CD4-positive, alpha-beta memory T cell (primary cell): ENCODE data around the gene TNFRSF11A. TPM values are rescaled to one million over a fixed set of nuclear protein-coding genes. Genes with fewer than 3 reads are reported as not detected.

Source experiments
- CTCF ChIA-PET: fragments of 350-600 bp; sonication (Branson Sonifier 250); formaldehyde crosslinking; loops from one replicate; lab custom pipeline; 2021; ENCODE audit warnings: inconsistent platforms; ENCODE audit not compliant: partially characterized antibody; lab: Charles Lee
- POLR2A ChIA-PET: fragments of 350-600 bp; sonication (Branson Sonifier 250); formaldehyde crosslinking; loops from one replicate; lab custom pipeline; 2021; ENCODE audit not compliant: partially characterized antibody; lab: Charles Lee
- DNase-seq, 5 donors: peaks; one replicate each; pipeline versions ENCODE4 v3.0.0 to v3.0.0-alpha.2; 2020 to 2022; ENCODE audit warnings: mixed read lengths in 1 of 5
- H3K27ac ChIP-seq: one replicate; pipeline ENCODE4 v1.7.0; 2013; ENCODE audit warnings: low read depth, low read length
- H3K27me3 ChIP-seq: 2 replicates; pipeline ENCODE4 v1.7.0; 2013; ENCODE audit warnings: mild to moderate bottlenecking, low read length, moderate library complexity; ENCODE audit not compliant: insufficient read depth
- H3K36me3 ChIP-seq: 2 replicates; pipeline ENCODE4 v1.7.0; 2013; ENCODE audit warnings: mild to moderate bottlenecking, low read length, moderate library complexity; ENCODE audit not compliant: insufficient read depth
- H3K4me1 ChIP-seq: 2 replicates; pipeline ENCODE4 v1.7.0; 2013; ENCODE audit warnings: mild to moderate bottlenecking, low read length, moderate library complexity; ENCODE audit not compliant: insufficient read depth
- H3K4me3 ChIP-seq, 2 donors: one replicate each; pipeline ENCODE4 v1.7.0; 2013; ENCODE audit warnings: low read length in 2 of 2, mild to moderate bottlenecking in 1 of 2
- H3K9me3 ChIP-seq, 2 donors: one replicate each; pipeline ENCODE4 v1.7.0; 2013; ENCODE audit warnings: low read length in 2 of 2, control low read depth in 1 of 2; ENCODE audit not compliant: control insufficient read depth in 1 of 2
- H3K27ac Mint-ChIP-seq, 7 donors: one replicate each; pipeline ENCODE4 v1.8.0; 2020 to 2021; ENCODE audit warnings: mixed read lengths in 7 of 7, mild to moderate bottlenecking in 6 of 7, inconsistent platforms in 3 of 7, moderate library complexity in 3 of 7
- H3K27me3 Mint-ChIP-seq, 2 donors: one replicate each; pipeline ENCODE4 v1.8.0; 2020 to 2021; ENCODE audit warnings: mixed read lengths in 2 of 2
- H3K36me3 Mint-ChIP-seq, 2 donors: one replicate each; pipeline ENCODE4 v1.8.0; 2020 to 2021; ENCODE audit warnings: mixed read lengths in 2 of 2, inconsistent platforms in 1 of 2, mild to moderate bottlenecking in 1 of 2
- H3K4me1 Mint-ChIP-seq, 4 donors: one replicate each; pipeline ENCODE4 v1.8.0; 2020 to 2021; ENCODE audit warnings: mixed read lengths in 4 of 4, mild to moderate bottlenecking in 1 of 4
- H3K4me3 Mint-ChIP-seq, 8 donors: one replicate each; pipeline ENCODE4 v1.8.0; 2020 to 2021; ENCODE audit warnings: mixed read lengths in 8 of 8, mild to moderate bottlenecking in 7 of 8, moderate library complexity in 6 of 8, inconsistent platforms in 3 of 8
- H3K9me3 Mint-ChIP-seq, 8 donors: one replicate each; pipeline ENCODE4 v1.8.0; 2020 to 2021; ENCODE audit warnings: mixed read lengths in 8 of 8, mild to moderate bottlenecking in 5 of 8, inconsistent platforms in 3 of 8, moderate library complexity in 1 of 8
- intact Hi-C: fragments of 100-400 bp; cut with micrococcal nuclease; formaldehyde crosslinking; loops from one replicate; pipeline ENCODE4 v1.15.1; 2023
- polyA plus RNA-seq, 2 donors: library from polyadenylated mRNA; unstranded; fragments of 300-500 nt; fragmentation: Illumina TruSeq; gene quantifications; one replicate each; pipeline ENCODE4 v1.2.3, GENCODE V29; 2021
- total RNA-seq, 2 experiments: library from RNA; stranded (reverse); gene quantifications; one replicate each; pipeline ENCODE4 v1.2.3, GENCODE V29; 2021

Gene TNFRSF11A
- total and polyA plus RNA-seq, 4 experiments from 2014 or later, result 0.49 to 6.5 (median 1.3) TPM

DNA sequence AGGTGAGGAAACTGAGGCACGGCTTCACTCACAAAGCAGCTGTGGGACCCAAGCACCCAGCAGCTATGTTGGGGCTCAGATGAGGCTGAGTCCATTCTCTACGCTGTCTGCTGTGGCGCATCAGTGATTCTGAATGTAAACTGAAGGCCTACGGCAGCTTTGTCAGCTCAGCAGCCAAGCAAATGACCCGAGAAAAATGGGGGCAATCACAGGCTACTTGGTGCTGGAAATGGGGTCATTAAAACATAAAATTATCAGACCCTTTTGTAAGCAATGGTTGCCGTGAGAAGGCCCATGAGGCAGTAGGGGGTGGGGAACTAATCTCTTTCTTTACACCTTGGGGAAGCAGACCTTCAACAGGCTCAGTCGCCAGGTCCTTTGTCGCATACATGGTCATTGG, 113.8 kb downstream of the TNFRSF11A start:
- Histone ChIP-seq H3K4me3 (no peak overlapping the region), H3K27me3 (no peaks in the 10 kb centered on the region), H3K27ac (no peak overlapping the region), H3K36me3 (no peaks in the 10 kb centered on the region), H3K9me3 (no peaks in the 10 kb centered on the region), H3K4me1 (no peaks in the 10 kb centered on the region)
- intact Hi-C loops, result no loop called here
- Mint-ChIP-seq H3K9me3 (no peaks in the 10 kb centered on the region), H3K4me1 (no peaks in the 10 kb centered on the region), H3K36me3 (no peaks in the 10 kb centered on the region), H3K27ac (no peak overlapping the region), H3K4me3 (no peak overlapping the region), H3K27me3 (peaks cover 0 to 2% of the 10 kb centered on the region in 2 donors)
- ChIA-PET CTCF (interaction anchor here (3.0 kb wide), 1 partner anchor 13 kb away, joined by 19 read pairs; no protein-coding TSS in a partner anchor), POLR2A (no interaction called here)
- DNase-seq, result no peak

Other genes starting within 250 kb of the TNFRSF11A start
- 10 to 100 TPM; 27.7 to 31.0 TPM for gene PIGN, start 138.3 kb upstream of the TNFRSF11A start, total RNA-seq
- gene PIGN, start 138.3 kb upstream of the TNFRSF11A start, polyA plus RNA-seq, result 10 to 100 TPM; 12.9 to 15.4 TPM
- 10 to 100 TPM; 57.2 to 59.4 TPM for gene RELCH, start 138.1 kb upstream of the TNFRSF11A start, total RNA-seq
- gene RELCH, start 138.1 kb upstream of the TNFRSF11A start, polyA plus RNA-seq, result 1 to 10 TPM; 7.6 to 9.6 TPM
- 10 to 100 TPM; 51.7 to 52.2 TPM for gene ZCCHC2, start 197.7 kb downstream of the TNFRSF11A start, total RNA-seq
- 1 to 10 TPM; 1.2 to 2.2 TPM for gene ZCCHC2, start 197.7 kb downstream of the TNFRSF11A start, polyA plus RNA-seq